Measurements from ENCODE around the gene AKNA. TPM values are rescaled to one million over a fixed set of nuclear protein-coding genes. Genes with fewer than 3 reads are reported as not detected.

Gene AKNA
- total RNA-seq, 1 donor from 2014 or later = 5.4 TPM

DNA sequence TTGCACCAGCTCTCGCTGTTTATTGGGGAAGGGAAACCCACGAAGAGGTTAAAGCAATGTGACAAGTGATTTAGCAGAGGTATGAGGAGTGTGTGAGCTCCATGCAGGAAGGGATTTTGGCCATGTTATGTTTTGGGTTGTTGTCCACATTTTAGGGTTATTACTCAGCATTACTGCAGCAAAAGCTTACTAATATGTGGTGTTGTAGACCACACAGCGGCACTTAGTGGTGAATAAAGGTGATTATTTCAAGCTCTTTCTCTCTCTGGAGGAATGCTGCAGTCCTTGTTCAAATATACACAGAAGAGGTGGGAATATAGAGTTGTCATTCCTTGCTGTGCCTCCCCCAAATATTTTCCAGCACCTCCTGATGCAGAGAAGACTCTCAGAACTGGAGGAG is 29.7 kb upstream of the AKNA start:
- no peak for DNase-seq (ENCODE audit: low read depth, low spot score)

DNA sequence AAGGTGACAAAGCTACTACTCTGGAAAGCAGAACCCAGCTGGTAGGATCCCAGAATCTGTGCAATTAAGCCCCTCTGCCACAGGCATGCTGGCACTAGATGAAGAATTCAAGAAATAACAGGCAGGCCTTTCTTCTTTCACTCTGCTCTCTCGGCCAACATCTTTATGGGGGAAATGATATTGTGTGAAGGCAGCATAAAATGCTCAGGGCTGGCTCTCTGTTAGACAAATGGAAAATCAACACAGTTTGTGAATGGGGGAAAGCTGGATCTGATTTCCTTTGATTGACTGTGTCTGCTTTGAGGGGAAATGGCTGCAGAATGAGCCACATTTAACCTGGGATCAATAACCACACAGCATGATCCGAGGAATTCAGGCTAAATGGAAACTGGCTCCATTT is 29.1 kb upstream of the AKNA start:
- no peak for DNase-seq (ENCODE audit: low read depth, low spot score)

DNA sequence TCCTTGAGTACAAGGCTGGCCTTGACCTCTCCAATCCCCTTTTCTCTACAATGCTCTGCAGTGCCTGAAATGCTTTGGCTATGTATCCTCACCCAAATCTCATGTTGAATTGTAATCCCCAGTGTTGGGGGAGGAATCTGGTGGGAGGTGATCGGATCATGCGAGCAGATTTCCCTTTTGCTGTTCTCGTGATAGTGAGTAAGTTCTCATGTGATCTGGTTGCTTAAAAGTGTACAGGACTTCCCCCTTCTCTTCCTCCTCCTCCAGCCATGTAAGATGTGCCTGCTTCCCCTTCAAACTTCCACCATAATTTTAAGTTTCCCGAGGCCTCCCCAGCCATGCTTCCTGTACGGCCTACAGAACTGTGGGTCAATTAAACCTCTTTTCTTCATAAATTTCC is 28.5 kb upstream of the AKNA start:
- no peak for DNase-seq (ENCODE audit: low read depth, low spot score)

DNA sequence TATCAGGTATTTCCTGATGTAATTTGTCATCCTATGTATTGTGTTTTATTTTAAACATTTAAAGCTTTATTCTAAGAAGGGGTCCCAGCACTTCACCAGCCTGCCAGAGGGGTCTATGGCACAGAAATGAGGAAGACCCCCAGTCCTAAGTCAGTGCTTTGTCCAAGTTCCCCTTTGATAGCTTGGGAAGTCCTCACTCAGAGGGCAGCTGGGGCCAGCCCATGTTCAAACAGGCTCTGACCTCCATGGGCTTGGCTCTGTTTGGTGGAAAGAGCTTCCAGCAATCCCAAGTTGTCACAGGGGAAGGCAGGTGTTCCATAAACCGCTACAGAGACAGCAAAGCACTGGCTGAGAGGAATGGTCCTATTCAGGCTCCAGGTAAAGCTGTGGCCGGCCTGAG is 26.6 kb upstream of the AKNA start:
- no peak for DNase-seq (ENCODE audit: low read depth, low spot score)

DNA sequence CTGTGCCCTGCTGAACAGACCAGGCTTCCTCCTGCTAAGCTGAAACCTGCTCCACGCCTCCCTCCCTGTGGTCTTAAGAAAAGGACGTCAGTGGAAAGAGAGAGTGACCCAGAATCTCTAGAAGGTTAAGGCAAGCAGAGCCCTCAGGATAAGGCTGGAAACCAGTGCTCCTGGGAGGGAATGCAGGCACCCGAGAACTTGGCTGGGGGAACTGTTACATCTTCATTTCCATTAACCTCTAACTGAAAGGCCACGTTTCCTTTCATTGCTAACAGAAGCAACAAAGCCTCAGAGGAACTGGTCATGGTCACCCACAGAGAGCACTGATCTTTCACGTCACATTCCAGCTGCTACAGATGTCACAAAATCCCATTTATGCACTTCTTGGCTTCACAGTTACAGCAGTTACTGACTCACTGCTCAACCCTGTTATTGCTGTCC is 26.1 kb upstream of the AKNA start:
- no peak for DNase-seq (ENCODE audit: low read depth, low spot score)

DNA sequence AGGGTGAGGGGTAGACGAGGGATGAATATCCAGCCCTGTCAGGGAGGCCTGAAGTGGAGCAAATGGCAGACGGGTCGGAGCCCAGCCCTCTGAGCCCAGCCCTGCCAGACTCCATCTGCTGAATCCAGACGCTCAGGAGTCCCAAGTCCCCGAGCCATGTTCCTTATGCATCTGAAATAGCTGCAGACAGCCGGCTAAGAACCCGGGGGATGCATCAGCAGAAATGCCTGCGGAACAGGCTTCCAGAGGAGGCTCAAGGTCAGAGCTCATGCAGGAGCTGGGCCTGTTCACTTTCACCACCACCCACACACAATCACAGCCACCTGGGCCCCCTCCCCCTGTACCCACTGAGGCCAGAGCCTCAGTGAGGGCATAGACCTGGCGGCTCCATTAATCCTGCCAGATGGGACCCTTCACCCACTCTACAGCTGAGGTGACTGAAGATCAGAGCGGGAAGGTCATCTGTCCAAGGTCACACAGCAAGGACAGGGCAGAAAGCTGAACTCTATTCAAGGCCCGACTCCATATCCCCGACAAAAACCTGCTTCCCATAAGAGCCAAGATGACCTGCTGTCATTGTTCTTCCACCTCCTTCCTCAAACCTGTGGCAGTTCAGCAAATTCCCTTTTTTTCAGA is 24.4 kb upstream of the AKNA start:
- DNase-seq (ENCODE audit: low read depth, low spot score) = no peak

DNA sequence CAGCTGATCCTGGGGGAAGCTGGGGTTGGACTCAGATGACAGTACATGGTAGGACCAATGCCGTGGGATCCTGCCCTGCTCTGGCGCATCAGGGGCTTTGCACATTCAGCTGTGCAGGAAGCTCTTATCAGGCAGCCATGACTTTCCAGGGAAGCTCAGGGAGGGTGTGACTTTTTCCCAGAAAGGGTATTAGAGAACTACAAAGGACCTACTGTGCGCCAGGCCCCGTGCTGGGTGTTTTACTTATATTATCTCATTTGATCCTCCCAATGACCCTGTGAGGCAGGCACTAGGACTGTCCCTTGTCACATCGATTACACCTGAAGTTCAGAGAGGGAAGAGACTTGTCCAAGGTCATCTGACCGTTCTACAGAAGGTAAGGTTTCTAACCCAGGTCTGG is 23.7 kb upstream of the AKNA start:
- DNase-seq (ENCODE audit: low read depth, low spot score) = no peak

DNA sequence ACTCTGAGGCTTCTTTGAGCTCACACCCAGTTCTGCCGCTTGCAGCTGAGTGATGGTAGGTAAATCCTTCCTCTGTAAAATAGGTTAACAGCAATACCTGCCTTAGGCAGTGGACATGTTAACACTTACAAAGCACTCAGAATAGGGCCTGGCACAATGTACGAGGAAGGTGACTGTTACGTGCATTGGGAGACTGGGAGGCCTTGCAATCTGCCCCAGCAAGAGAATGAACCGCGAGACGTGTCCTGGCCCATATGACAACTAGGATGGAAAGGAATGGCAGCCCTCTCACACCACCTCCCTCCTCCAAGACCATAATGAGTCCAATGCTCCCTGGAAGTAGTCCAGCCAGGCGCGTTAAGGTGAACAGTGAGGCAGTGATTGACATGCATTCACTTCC is 23.1 kb upstream of the AKNA start:
- DNase-seq (ENCODE audit: low read depth, low spot score) = no peak

DNA sequence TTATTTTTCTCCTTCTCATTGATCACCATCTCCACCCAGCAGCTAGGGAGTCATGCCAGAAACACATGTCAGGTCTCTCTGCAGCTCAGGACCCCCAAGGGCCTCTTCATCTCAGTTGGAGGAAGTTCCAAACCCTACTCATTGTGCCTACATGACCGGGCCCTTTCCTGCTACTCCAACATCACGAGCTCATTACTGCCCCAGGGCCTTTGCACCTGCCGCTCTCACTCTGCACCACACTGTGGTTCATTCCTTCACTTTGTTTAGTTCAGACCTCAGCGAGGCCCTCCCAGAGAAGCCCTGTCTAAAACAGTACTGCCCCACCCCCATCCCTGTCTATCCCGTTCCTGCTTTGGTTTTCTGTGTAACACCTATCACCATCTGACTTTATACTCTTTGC is 22.1 kb upstream of the AKNA start:
- DNase-seq (ENCODE audit: low read depth, low spot score) = no peak

DNA sequence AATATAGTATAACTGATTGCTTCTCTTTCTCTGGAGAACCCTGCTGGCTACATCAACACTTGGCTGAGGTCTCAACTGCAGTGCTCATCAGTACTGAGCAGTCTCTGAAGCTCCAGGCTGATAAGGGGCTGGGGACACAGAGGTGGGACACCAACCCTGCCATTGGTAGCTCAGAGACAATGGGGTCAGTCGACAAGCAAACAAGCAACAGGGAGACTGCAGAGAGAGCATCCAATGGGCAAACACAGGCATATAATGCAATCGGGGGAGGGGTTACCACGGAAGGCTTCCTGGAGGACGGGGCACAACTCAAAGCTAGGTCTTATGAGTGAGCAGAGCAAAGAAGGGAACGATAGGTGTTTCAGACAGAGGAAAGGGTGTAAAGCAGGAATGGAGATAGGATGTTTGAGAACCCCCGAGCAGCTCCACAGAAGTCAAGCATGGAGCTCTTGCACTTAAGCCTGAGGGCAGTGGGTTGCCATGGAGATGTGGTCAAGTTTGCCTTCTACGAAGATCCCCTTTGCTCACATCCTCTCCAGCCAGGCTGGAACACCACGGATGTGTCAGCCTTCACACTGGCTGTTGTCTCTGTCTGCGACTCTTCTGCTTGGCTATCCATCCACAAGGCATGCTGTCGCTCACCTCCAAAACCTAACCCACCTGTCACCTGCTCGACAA is 21.5 kb upstream of the AKNA start:
- DNase-seq (ENCODE audit: low read depth, low spot score) = no peak

DNA sequence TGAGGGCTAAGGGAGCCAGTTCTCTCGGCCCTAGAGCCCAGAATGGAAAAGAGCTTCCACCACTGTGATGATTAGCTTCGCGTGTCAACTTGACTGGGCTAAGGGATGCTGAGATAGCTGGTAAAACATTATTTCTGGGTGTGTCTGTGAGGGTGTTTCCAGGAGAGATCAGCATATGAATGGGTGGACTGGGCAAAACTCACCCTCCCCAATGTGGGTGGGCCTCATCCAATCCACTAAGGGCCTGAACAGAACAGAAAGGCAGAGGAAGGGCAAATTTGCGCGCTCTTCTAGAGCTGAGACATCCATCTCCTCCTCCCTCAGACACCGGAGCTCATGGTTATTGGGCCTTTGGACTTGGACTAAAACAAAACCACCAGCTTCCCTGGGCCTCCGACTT is 20.9 kb upstream of the AKNA start:
- DNase-seq (ENCODE audit: low read depth, low spot score) = no peak

DNA sequence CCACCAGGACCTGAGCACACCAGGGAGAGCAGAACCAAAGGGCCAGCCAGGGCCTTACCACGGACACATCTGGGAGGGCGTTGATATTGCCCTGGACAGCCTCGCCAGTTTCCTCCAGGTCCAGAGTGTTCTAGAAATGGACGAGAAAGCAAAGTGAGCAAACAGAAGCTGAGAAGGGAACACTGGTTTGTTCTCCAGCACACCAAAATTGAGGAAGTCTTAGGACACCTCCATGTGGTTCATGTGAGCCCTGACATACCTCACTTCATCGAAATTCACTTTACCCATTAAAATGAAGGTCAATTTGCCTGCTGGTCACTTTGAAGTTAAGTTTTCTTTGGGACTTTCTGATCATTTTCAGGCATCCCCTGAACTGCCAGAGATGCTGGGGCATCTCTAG is 20.1 kb upstream of the AKNA start:
- DNase-seq (ENCODE audit: low read depth, low spot score) = no peak

DNA sequence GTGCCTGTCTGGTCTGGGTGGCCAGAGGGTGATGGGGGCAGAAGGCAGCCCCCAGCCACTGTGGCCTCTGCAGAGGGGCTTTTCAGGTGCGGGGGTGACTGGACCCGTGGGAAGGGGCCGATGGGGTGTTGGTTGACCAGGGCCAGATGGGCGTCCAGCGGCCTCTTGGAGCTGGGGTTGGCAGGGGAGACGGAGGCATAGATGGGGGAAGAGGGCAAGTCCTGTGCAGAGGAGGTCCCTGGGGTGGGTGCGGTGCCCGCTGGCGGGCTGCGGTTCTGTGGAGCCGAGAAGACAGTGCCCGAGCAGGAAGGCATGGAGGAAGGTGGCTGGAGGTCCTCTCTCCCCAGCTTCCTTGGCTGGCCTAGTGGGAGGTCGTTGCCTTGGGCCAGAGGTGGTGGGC is 18.7 kb upstream of the AKNA start:
- DNase-seq (ENCODE audit: low read depth, low spot score) = no peak

DNA sequence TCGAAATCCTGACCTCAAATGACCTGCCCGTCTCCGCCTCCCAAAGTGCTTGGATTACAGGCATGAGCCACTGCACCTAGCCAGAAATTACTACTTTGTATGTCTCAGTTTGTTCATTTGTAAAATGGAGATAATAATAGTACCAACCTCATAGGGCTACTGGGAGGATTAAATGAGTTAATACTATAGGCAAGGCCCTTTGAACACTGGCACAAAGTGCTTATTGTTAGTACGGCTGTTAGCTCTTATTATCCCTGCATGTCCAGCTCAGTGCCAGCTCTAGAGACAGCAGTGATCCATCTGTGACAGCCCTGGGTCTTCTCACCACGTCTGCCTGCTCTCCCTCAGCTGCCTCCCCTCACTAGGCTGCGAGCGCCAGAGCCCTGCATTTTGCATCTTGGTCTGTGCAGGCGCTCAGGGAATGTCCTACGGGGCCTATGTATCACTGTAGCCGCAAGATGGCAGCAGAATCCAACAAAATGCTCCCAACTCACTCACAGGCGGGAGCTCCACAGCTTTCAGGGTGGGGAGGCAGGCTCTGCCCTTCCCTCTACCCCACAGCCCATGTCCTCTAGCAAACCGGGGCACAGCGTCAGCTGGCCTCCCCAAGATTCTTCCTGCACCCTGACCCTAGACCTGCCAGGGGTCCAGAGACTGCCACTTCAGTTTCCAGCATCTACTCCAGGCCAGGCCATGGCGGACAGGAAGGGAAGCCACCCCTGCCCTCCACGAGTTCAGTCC is 17.7 kb upstream of the AKNA start:
- no peak for DNase-seq (ENCODE audit: low read depth, low spot score)

DNA sequence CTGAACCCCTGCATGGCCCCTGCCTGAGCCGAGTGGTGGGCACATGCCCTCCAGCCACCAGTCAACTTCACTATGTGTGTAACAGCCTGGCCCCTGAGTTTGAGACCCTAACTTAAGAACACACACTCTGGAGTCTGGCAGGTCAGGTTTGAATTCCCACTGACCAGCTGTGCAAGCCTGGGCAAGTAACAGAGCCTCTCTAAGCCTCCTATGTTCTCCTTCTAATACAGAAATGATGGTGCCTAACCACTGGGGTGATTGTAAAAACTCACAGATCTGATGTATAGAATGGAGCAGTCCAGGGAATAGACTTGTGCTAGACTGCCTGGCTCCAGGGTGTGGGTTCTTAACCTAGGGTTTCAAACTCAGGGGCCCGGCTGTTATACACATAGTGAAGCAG is 16.7 kb upstream of the AKNA start:
- no peak for DNase-seq (ENCODE audit: low read depth, low spot score)

DNA sequence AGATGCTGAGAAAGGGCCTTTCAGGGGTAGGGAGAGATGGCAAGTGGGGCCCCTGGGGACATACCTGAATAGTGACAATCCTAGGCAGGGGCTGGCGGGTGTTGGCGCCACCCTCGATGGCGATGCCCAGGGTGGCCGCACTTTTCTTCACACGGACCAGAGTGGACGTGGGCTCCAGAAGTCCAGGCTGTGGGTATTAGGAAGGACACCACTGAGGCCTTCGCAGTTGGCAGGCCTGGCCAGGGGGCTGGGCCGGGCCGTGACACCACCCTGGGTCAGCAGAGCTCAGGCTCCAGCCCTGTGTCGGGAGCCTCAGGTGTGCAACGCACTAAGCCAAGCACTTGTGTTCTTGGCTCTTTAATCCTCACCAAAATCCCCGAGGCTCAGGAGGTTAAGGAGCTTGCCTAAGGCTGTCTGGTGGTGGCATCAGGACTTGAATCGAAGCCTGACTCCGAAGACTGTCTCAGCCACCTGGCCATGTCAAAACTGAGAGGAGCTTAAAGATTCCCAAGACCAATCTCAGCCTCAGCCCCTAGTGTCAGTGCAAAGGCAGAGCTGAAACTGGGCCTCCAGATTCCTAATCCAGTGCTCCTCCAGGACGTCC is 15.5 kb upstream of the AKNA start:
- no peak for DNase-seq (ENCODE audit: low read depth, low spot score)

DNA sequence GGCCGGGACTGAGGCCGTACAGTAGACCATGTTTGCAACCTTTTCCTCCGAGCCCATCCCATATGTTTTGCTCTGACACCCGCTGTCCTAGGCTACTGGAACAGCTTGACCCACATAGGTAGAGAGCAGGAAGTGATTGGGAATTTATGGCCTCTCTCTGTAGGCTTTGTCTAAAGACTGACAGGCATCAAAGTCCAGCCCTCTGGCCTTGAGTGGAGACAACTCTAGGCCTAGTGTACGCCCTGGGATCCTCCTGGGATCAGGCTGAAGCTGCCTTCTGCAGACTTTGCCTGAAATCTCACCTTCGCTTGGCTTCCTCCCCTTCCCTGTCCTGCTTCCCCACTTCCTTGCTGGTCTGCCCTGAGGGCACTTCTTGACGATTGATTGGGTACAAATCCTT is 13.6 kb upstream of the AKNA start:
- DNase-seq (ENCODE audit: low read depth, low spot score) = no peak

DNA sequence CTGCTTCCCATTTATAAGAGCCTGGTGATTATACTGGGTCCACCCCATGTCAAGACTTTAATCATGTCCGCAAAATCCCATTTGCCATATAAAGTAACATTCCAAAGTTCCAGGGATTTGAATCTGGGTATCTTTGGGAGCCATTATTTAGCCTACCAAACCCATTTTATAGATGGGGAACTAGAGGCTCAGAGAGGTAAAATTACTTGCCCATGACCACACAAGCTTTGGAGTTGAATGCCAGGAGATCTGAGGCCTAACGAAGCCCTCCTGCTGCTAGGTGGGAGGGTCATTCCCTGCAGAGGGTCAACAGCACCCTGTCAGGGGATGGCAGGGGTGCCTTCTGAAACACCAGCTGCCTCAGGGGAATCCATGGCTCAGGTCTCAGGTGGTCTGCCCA is 13.0 kb upstream of the AKNA start:
- DNase-seq (ENCODE audit: low read depth, low spot score) = no peak

DNA sequence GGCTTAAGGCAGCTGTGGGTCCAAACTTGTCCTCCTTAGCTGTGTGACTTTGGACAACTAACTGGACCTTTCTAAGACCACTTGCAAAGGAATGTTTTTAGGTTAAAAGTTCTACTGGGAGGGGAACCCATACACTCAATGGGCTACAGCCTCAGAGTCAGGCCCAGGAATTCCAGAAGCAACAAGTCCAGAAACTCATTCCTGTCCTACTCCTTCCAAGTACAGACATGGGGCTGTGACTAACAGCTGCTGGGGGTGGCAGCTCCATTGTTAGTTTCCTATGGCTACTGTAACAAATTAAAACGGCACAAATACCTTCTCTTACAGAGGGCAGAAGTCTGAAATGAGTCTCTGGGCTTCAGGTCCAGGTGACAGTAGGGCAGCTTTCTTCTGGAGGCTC is 12.4 kb upstream of the AKNA start:
- no peak for DNase-seq (ENCODE audit: low read depth, low spot score)

DNA sequence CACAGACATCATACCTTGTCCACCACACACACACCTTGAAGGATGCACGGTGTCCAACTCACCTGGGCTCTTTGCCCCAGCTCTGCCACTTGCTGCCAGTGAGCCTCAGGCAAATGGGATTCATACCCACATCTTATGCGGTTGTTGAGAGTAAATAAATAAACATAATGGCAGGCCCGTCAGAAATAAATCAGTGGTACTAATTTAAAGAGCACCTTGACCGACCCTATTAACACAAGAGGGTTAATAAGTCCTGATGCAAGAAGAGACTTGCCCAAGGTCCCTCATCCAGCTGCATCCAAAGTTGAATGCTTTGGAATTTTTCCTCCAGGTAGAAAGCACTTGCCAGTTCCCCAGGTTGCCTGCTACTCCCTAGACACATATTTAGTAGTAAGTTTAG is 11.6 kb upstream of the AKNA start:
- DNase-seq (ENCODE audit: low read depth, low spot score) = no peak

DNA sequence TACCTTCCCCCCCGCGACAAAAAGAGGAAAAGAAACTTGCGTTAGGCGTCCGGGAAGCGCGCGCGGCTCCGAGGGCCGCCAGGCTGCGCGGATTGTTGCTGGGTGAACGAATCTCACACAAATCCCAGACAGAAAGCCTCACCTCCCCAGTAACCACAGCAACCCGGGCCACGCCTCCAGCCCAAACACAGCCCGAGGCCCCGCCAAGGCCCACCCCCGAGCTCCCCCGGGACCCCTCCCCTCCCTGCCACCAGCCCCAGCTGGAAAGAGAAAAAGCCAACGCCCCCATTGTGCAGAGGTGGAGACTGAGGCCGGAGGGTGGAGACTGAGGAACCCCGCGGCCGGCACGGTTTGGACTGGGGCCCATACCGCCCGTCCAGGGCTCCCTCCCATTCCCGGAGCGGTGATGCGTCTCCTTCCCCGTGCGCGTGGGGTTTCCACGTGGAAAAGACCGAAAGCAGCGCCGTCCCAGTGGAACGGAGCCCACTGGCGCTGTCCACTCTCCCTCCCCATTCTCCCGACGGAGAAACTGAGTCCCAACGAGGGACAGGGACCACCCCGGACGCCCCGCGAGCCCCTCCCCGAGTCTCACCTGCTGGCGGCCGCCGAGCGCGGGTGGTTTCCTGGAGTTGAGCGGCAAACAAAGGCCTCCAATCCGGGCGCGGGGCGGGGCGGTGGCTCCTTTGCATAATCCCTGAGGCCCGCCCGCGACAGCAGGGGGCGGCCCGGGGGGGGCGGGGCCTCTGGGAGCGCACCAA is 10.2 kb upstream of the AKNA start:
- DNase-seq (ENCODE audit: low read depth, low spot score) = peak; percentile 63
